CD4-positive, alpha-beta memory T cell (primary cell): ENCODE data around the gene SLC5A10. TPM values are rescaled to one million over a fixed set of nuclear protein-coding genes. Genes with fewer than 3 reads are reported as not detected.

Experiments
- CTCF ChIA-PET: fragments of 350-600 bp; sonication (Branson Sonifier 250); formaldehyde crosslinking; loops from one replicate; lab custom pipeline; 2021; ENCODE audit warnings: inconsistent platforms; ENCODE audit not compliant: partially characterized antibody; lab: Charles Lee
- POLR2A ChIA-PET: fragments of 350-600 bp; sonication (Branson Sonifier 250); formaldehyde crosslinking; loops from one replicate; lab custom pipeline; 2021; ENCODE audit not compliant: partially characterized antibody; lab: Charles Lee
- DNase-seq, 5 donors: peaks; one replicate each; pipeline versions ENCODE4 v3.0.0 to v3.0.0-alpha.2; 2020 to 2022; ENCODE audit warnings: mixed read lengths in 1 of 5
- H3K27ac ChIP-seq: one replicate; pipeline ENCODE4 v1.7.0; 2013; ENCODE audit warnings: low read depth, low read length
- H3K27me3 ChIP-seq: 2 replicates; pipeline ENCODE4 v1.7.0; 2013; ENCODE audit warnings: mild to moderate bottlenecking, low read length, moderate library complexity; ENCODE audit not compliant: insufficient read depth
- H3K36me3 ChIP-seq: 2 replicates; pipeline ENCODE4 v1.7.0; 2013; ENCODE audit warnings: mild to moderate bottlenecking, low read length, moderate library complexity; ENCODE audit not compliant: insufficient read depth
- H3K4me1 ChIP-seq: 2 replicates; pipeline ENCODE4 v1.7.0; 2013; ENCODE audit warnings: mild to moderate bottlenecking, low read length, moderate library complexity; ENCODE audit not compliant: insufficient read depth
- H3K4me3 ChIP-seq, 2 donors: one replicate each; pipeline ENCODE4 v1.7.0; 2013; ENCODE audit warnings: low read length in 2 of 2, mild to moderate bottlenecking in 1 of 2
- H3K9me3 ChIP-seq, 2 donors: one replicate each; pipeline ENCODE4 v1.7.0; 2013; ENCODE audit warnings: low read length in 2 of 2, control low read depth in 1 of 2; ENCODE audit not compliant: control insufficient read depth in 1 of 2
- H3K27ac Mint-ChIP-seq, 7 donors: one replicate each; pipeline ENCODE4 v1.8.0; 2020 to 2021; ENCODE audit warnings: mixed read lengths in 7 of 7, mild to moderate bottlenecking in 6 of 7, inconsistent platforms in 3 of 7, moderate library complexity in 3 of 7
- H3K27me3 Mint-ChIP-seq, 2 donors: one replicate each; pipeline ENCODE4 v1.8.0; 2020 to 2021; ENCODE audit warnings: mixed read lengths in 2 of 2
- H3K36me3 Mint-ChIP-seq, 2 donors: one replicate each; pipeline ENCODE4 v1.8.0; 2020 to 2021; ENCODE audit warnings: mixed read lengths in 2 of 2, inconsistent platforms in 1 of 2, mild to moderate bottlenecking in 1 of 2
- H3K4me1 Mint-ChIP-seq, 4 donors: one replicate each; pipeline ENCODE4 v1.8.0; 2020 to 2021; ENCODE audit warnings: mixed read lengths in 4 of 4, mild to moderate bottlenecking in 1 of 4
- H3K4me3 Mint-ChIP-seq, 8 donors: one replicate each; pipeline ENCODE4 v1.8.0; 2020 to 2021; ENCODE audit warnings: mixed read lengths in 8 of 8, mild to moderate bottlenecking in 7 of 8, moderate library complexity in 6 of 8, inconsistent platforms in 3 of 8
- H3K9me3 Mint-ChIP-seq, 8 donors: one replicate each; pipeline ENCODE4 v1.8.0; 2020 to 2021; ENCODE audit warnings: mixed read lengths in 8 of 8, mild to moderate bottlenecking in 5 of 8, inconsistent platforms in 3 of 8, moderate library complexity in 1 of 8
- intact Hi-C: fragments of 100-400 bp; cut with micrococcal nuclease; formaldehyde crosslinking; loops from one replicate; pipeline ENCODE4 v1.15.1; 2023
- polyA plus RNA-seq, 2 donors: library from polyadenylated mRNA; unstranded; fragments of 300-500 nt; fragmentation: Illumina TruSeq; gene quantifications; one replicate each; pipeline ENCODE4 v1.2.3, GENCODE V29; 2021
- total RNA-seq, 2 experiments: library from RNA; stranded (reverse); gene quantifications; one replicate each; pipeline ENCODE4 v1.2.3, GENCODE V29; 2021

SLC5A10 gene
- total and polyA plus RNA-seq, 4 experiments from 2014 or later: 0.10 to 0.11 TPM; not detected in 2

- Histone ChIP-seq H3K27ac (no peak overlapping the region), H3K36me3 (no peaks in the 10 kb centered on the region), H3K9me3 (no peaks in the 10 kb centered on the region), H3K4me1 (no peaks in the 10 kb centered on the region), H3K4me3 (no peak overlapping the region), H3K27me3 (no peaks in the 10 kb centered on the region)
- no peak for DNase-seq
- Mint-ChIP-seq H3K4me1 (peaks cover 0 to 15% (median 5%) of the 10 kb centered on the region in 4 donors), H3K9me3 (peaks cover 0 to 2% (median 0%) of the 10 kb centered on the region in 8 donors), H3K27me3 (peaks cover 2 to 3% of the 10 kb centered on the region in 2 donors), H3K4me3 (no peak overlapping the region), H3K36me3 (no peaks in the 10 kb centered on the region), H3K27ac (no peak overlapping the region)
- intact Hi-C loops: no loop called here
- POLR2A ChIA-PET: no interaction called here
- CTCF ChIA-PET: interaction anchor here (1.0 kb wide), 1 partner anchor 52 kb away, joined by 3 read pairs; no protein-coding TSS in a partner anchor
Observed at GRCh38 chr17:19013226-19013625, 61.3 kb downstream of the SLC5A10 start.

GRCh38 chr17:19013806-19014627 is 62.1 kb downstream of the SLC5A10 start:
- Histone ChIP-seq H3K4me1 (no peaks in the 10 kb centered on the region), H3K36me3 (no peaks in the 10 kb centered on the region), H3K4me3 (no peak overlapping the region), H3K27me3 (no peaks in the 10 kb centered on the region), H3K27ac (no peak overlapping the region), H3K9me3 (no peaks in the 10 kb centered on the region)
- intact Hi-C loops: no loop called here
- Mint-ChIP-seq H3K27me3 (peaks cover 2 to 3% of the 10 kb centered on the region in 2 donors), H3K27ac (no peak overlapping the region), H3K4me1 (peaks cover 4 to 15% (median 6%) of the 10 kb centered on the region in 4 donors), H3K9me3 (peaks cover 0 to 2% (median 0%) of the 10 kb centered on the region in 8 donors), H3K4me3 (no peak overlapping the region), H3K36me3 (peaks cover 0 to 4% of the 10 kb centered on the region in 2 donors)
- CTCF ChIA-PET: interaction anchor here (1.1 kb wide), 1 partner anchor 53 kb away, joined by 3 read pairs; no protein-coding TSS in a partner anchor
- POLR2A ChIA-PET: interaction anchor here (1.0 kb wide), 1 partner anchor 9 kb away, joined by 3 read pairs; no protein-coding TSS in a partner anchor
- peak in 1 of 5 donors; percentile 24 for DNase-seq

GRCh38 chr17:19014628-19015215 is 62.8 kb downstream of the SLC5A10 start:
- intact Hi-C loops: no loop called here
- CTCF ChIA-PET: interaction anchor here (1.1 kb wide), 1 partner anchor 54 kb away, joined by 3 read pairs; no protein-coding TSS in a partner anchor

GRCh38 chr17:19015428-19015827 is 63.5 kb downstream of the SLC5A10 start:
- peak overlapping the region in 5 of 7 donors; percentile 24 to 75 (median 55) for H3K27ac Mint-ChIP-seq
- H3K27ac ChIP-seq: no peak overlapping the region
- peaks cover 0 to 2% (median 0%) of the 10 kb centered on the region in 8 donors for H3K9me3 Mint-ChIP-seq
- H3K4me3 Mint-ChIP-seq: no peak overlapping the region
- peaks cover 3 to 7% of the 10 kb centered on the region in 2 donors for H3K36me3 Mint-ChIP-seq
- peaks cover 2 to 3% of the 10 kb centered on the region in 2 donors for H3K27me3 Mint-ChIP-seq
- POLR2A ChIA-PET: interaction anchor here (1.0 to 1.2 kb wide), 2 partner anchors 7 to 158 kb away, joined by 3 read pairs; partner anchors contain the start of gene PRPSAP2
- H3K9me3 ChIP-seq: no peaks in the 10 kb centered on the region
- CTCF ChIA-PET: interaction anchor here (1.1 kb wide), 1 partner anchor 54 kb away, joined by 3 read pairs; no protein-coding TSS in a partner anchor
- peaks cover 5 to 15% (median 9%) of the 10 kb centered on the region in 4 donors for H3K4me1 Mint-ChIP-seq
- H3K27me3 ChIP-seq: no peaks in the 10 kb centered on the region
- no peak overlapping the region for H3K4me3 ChIP-seq
- DNase-seq: peak in 1 of 5 donors; percentile 25
- H3K4me1 ChIP-seq: no peaks in the 10 kb centered on the region
- H3K36me3 ChIP-seq: no peaks in the 10 kb centered on the region
- intact Hi-C loops: no loop called here

More at GRCh38 chr17:19014628-19015215, 62.8 kb downstream of the SLC5A10 start:
- peak in 1 of 5 donors; percentile 12 for DNase-seq
- peaks cover 5 to 15% (median 7%) of the 10 kb centered on the region in 4 donors for H3K4me1 Mint-ChIP-seq
- peaks cover 2 to 3% of the 10 kb centered on the region in 2 donors for H3K27me3 Mint-ChIP-seq
- no peak overlapping the region for H3K4me3 Mint-ChIP-seq
- peaks cover 0 to 7% of the 10 kb centered on the region in 2 donors for H3K36me3 Mint-ChIP-seq
- no peak overlapping the region for H3K4me3 ChIP-seq
- H3K9me3 ChIP-seq: no peaks in the 10 kb centered on the region
- H3K9me3 Mint-ChIP-seq: peaks cover 0 to 2% (median 0%) of the 10 kb centered on the region in 8 donors
- no peaks in the 10 kb centered on the region for H3K36me3 ChIP-seq
- H3K4me1 ChIP-seq: no peaks in the 10 kb centered on the region
- H3K27ac Mint-ChIP-seq: no peak overlapping the region
- no peaks in the 10 kb centered on the region for H3K27me3 ChIP-seq
- POLR2A ChIA-PET: interaction anchor here (1.0 to 1.2 kb wide), 2 partner anchors 8 to 157 kb away, joined by 3 read pairs; partner anchors contain the start of gene PRPSAP2
- H3K27ac ChIP-seq: no peak overlapping the region

- Histone ChIP-seq H3K9me3 (no peaks in the 10 kb centered on the region), H3K4me1 (no peaks in the 10 kb centered on the region), H3K4me3 (no peak overlapping the region), H3K27me3 (no peaks in the 10 kb centered on the region), H3K36me3 (peaks cover 2% of the 10 kb centered on the region), H3K27ac (no peak overlapping the region)
- H3K27me3 Mint-ChIP-seq: peaks cover 2 to 3% of the 10 kb centered on the region in 2 donors
- peak in 1 of 5 donors; percentile 10 for DNase-seq
- intact Hi-C loops: no loop called here
- H3K36me3 Mint-ChIP-seq: peaks cover 5 to 7% of the 10 kb centered on the region in 2 donors
- no peaks in the 10 kb centered on the region for H3K9me3 Mint-ChIP-seq
- H3K27ac Mint-ChIP-seq: peak overlapping the region in 1 of 7 donors; percentile 89
- POLR2A ChIA-PET: interaction anchor here (0.8 to 1.2 kb wide), 2 partner anchors 15 to 159 kb away, joined by 3 read pairs; partner anchors contain the start of gene PRPSAP2
- CTCF ChIA-PET: no interaction called here
- no peak overlapping the region for H3K4me3 Mint-ChIP-seq
- H3K4me1 Mint-ChIP-seq: peaks cover 5 to 15% (median 9%) of the 10 kb centered on the region in 4 donors
Observed at GRCh38 chr17:19016297-19016696, 64.3 kb downstream of the SLC5A10 start.

GRCh38 chr17:19016881-19017280 is 64.9 kb downstream of the SLC5A10 start:
- Mint-ChIP-seq H3K9me3 (no peaks in the 10 kb centered on the region), H3K4me1 (peaks cover 5 to 15% (median 9%) of the 10 kb centered on the region in 4 donors), H3K27me3 (peaks cover 2 to 3% of the 10 kb centered on the region in 2 donors), H3K4me3 (no peak overlapping the region), H3K36me3 (peaks cover 5 to 7% of the 10 kb centered on the region in 2 donors), H3K27ac (peak overlapping the region in 5 of 7 donors; percentile 30 to 68 (median 42))
- POLR2A ChIA-PET: interaction anchor here (3.0 kb wide), 1 partner anchor 12 kb away, joined by 12 read pairs; the partner anchor contains the start of gene FAM83G
- intact Hi-C loops: no loop called here
- H3K4me1 ChIP-seq: no peaks in the 10 kb centered on the region
- no peak overlapping the region for H3K4me3 ChIP-seq
- H3K27ac ChIP-seq: no peak overlapping the region
- no peak for DNase-seq
- H3K9me3 ChIP-seq: no peaks in the 10 kb centered on the region
- H3K27me3 ChIP-seq: no peaks in the 10 kb centered on the region
- CTCF ChIA-PET: no interaction called here
- H3K36me3 ChIP-seq: peaks cover 5% of the 10 kb centered on the region
